ENCODE data around the gene FAH.
"Not testable (repeated sequence)": the region's sequence is repeated elsewhere in the genome, so short reads cannot be mapped to it uniquely, and the experiment has no call there.

The FAH gene

GRCh38 chr15:80155001-80155377 is 2.2 kb downstream of the FAH start:
- H3K36me3 ChIP-seq: no peaks in the 10 kb centered on the region
- H3K9me3 ChIP-seq: no peaks in the 10 kb centered on the region
- H3K27ac ChIP-seq: no peak overlapping the region
- TF ChIP-seq CTCF (IDR thresholded peaks at IDR 0.05): no peak
- H3K4me3 ChIP-seq (ENCODE audit: low read depth in 1 of 2, low read length in 1 of 2): no peak overlapping the region
- H3K4me1 ChIP-seq (ENCODE audit: control insufficient read depth in 1 of 2, insufficient read depth in 1 of 2, low read depth in 1 of 2, low read length in 1 of 2): peaks cover 26 to 34% of the 10 kb centered on the region in 2 experiments
- H3K27me3 ChIP-seq: no peaks in the 10 kb centered on the region

DNA sequence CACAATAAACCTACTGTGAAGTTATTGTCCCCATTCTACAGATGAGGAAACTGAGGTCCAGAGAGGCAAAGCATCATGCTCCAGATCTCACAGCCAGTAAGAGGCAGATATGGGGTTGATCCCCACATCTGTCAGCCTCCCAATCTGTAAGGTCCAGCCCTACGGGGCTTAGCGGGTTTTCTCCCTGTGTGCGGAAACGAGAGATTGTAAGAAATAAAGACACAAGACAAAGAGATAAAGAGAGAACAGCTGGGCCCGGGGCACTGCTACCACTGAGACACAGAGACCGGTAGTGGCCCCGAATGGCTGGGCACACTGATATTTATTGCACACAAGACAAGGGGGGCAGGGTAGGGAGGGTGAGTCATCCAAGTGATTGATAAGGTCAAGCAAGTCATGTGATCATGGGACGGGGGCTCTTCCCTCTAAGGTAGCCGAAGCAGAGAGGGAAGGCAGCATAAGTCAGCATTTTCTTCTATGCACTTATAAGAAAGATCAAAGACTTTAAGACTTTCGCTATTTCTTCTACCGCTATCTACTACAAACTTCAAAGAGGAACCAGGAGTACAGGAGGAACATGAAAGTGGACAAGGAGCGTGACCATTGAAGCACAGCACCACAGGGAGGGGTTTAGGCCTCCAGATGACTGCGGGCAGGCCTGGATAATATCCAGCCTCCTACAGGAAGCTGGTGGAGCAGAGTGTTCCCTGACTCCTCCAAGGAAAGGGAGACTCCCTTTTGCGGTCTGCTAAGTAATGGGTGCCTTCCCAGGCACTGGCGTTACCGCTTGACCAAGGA is 2.8 kb downstream of the FAH start:
- H3K9me3 ChIP-seq; H3K36me3 ChIP-seq; H3K27ac ChIP-seq; H3K4me3 ChIP-seq (ENCODE audit: low read depth in 1 of 2, low read length in 1 of 2); H3K27me3 ChIP-seq: not testable (repeated sequence)
- peaks cover 32 to 39% of the 10 kb centered on the region in 2 experiments for H3K4me1 ChIP-seq (ENCODE audit: control insufficient read depth in 1 of 2, insufficient read depth in 1 of 2, low read depth in 1 of 2, low read length in 1 of 2)

DNA sequence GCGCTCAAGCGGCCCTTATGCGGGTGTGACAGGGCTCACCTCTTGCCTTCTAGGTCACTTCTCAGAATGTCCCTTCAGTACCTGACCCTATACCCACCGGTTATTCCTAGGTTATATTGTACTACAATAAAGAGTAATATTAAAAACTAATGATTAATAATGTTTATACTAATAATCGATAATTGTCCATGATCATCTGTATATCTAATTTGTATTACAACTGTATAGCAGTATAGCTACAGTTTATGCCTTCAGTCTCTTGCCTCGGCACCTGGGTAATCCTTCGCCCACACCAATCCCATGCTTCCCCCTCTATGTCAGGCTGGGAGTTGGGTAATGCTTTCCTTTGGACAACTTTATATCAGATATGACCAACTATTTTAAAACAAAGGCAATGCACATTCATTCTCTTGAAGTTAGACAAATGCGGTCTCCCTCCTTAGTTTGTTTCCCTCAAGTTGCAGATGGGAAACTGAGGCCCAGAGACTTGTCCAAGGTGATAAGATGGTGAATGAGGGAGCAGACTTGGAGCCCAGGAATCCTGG is 3.4 kb downstream of the FAH start:
- Histone ChIP-seq H3K27ac (no peak overlapping the region), H3K27me3 (no peaks in the 10 kb centered on the region), H3K36me3 (no peaks in the 10 kb centered on the region), H3K4me3 (ENCODE audit: low read depth in 1 of 2, low read length in 1 of 2) (no peak overlapping the region), H3K4me1 (ENCODE audit: control insufficient read depth in 1 of 2, insufficient read depth in 1 of 2, low read depth in 1 of 2, low read length in 1 of 2) (peaks cover 39 to 46% of the 10 kb centered on the region in 2 experiments), H3K9me3 (no peaks in the 10 kb centered on the region)
- no peak for TF ChIP-seq CTCF (IDR thresholded peaks at IDR 0.05)

GRCh38 chr15:80157215-80157614 is 4.4 kb downstream of the FAH start:
- Histone ChIP-seq H3K27me3 (no peaks in the 10 kb centered on the region), H3K36me3 (no peaks in the 10 kb centered on the region), H3K4me3 (ENCODE audit: low read depth in 1 of 2, low read length in 1 of 2) (no peak overlapping the region), H3K4me1 (ENCODE audit: control insufficient read depth in 1 of 2, insufficient read depth in 1 of 2, low read depth in 1 of 2, low read length in 1 of 2) (peaks cover 45 to 52% of the 10 kb centered on the region in 2 experiments), H3K9me3 (no peaks in the 10 kb centered on the region), H3K27ac (no peak overlapping the region)
- TF ChIP-seq CTCF (IDR thresholded peaks at IDR 0.05): no peak

DNA sequence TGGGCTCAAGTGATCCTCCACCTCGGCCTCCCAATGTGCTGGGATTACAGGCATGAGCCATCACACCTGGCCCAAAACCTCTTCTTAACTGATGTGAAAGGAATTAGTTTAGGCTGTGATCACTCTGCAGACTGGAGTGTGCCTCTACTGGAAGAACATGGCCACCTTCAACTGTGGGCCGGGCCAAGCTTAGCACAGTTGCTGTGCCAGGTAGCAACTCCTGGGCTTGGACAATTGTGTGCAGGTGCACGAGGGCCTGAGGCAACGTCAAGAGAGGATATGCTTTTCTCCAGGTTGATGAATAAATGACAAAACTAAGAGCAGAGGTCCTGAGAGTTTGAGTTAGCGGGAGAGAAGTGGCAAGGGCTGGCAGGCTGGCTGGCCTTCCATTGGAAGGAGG is 6.5 kb downstream of the FAH start:
- TF ChIP-seq CTCF (IDR thresholded peaks at IDR 0.05): no peak
- Histone ChIP-seq H3K9me3 (no peaks in the 10 kb centered on the region), H3K27ac (peak overlapping the region; percentile 86), H3K27me3 (no peaks in the 10 kb centered on the region), H3K4me3 (ENCODE audit: low read depth in 1 of 2, low read length in 1 of 2) (no peak overlapping the region), H3K36me3 (no peaks in the 10 kb centered on the region), H3K4me1 (ENCODE audit: control insufficient read depth in 1 of 2, insufficient read depth in 1 of 2, low read depth in 1 of 2, low read length in 1 of 2) (peaks cover 35 to 40% of the 10 kb centered on the region in 2 experiments)

DNA sequence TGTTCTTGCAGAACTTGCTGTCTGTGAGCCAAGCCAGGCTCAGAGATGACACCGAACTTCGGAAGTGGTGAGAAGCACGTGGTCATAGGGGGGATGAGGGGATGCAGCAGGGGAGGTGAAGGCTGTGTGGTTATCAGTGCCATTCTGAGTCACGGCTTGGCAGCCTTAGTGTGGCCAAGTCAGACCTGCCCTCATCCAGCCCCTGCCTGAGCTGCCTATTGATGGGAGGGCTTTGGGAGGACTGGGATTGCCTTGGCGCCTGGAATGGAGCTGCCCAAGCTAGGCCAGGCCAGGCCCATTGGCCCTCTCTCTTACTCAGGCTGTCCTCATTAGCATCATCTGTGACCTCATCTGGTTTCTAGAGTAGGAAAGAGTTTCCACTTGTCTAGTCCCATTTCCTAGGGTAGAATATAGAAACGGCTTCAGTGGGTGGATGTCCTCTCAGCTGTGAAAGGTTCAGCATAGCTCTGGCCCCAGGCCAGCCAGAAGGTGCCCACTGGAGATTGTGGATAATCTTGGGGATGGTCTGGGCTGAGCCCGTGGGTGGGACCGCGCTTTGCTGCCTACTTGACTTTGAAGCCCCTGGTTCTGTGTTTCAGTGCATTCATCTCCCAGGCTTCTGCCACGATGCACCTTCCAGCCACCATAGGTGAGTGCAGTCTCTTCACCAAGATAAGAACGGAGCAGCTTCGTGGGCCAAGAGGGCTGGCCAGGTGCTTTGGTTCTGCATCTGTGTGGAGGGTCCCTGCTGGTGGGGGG is 7.2 kb downstream of the FAH start:
- H3K4me1 ChIP-seq (ENCODE audit: control insufficient read depth in 1 of 2, insufficient read depth in 1 of 2, low read depth in 1 of 2, low read length in 1 of 2): peaks cover 33 to 36% of the 10 kb centered on the region in 2 experiments
- H3K36me3 ChIP-seq: no peaks in the 10 kb centered on the region
- H3K4me3 ChIP-seq (ENCODE audit: low read depth in 1 of 2, low read length in 1 of 2): peak overlapping the region; percentile 27 to 31
- H3K27me3 ChIP-seq: no peaks in the 10 kb centered on the region
- no peak for TF ChIP-seq CTCF (IDR thresholded peaks at IDR 0.05)
- peak overlapping the region; percentile 86 for H3K27ac ChIP-seq
- no peaks in the 10 kb centered on the region for H3K9me3 ChIP-seq

Data from neutrophil (primary cell).